A673 (cell line): ENCODE data around the gene INMT. TPM values are rescaled to one million over a fixed set of nuclear protein-coding genes. Genes with fewer than 3 reads are reported as not detected.

Experiments used
- BruUV-seq: library from RNA; stranded (reverse); fragments of 400-500 nt; replicated peaks from 2 replicates; lab custom pipeline; 2021; lab: Mats Ljungman, UMichigan
- CTCF ChIA-PET: fragments of 300-600 bp; sonication (Branson Sonifier 250); formaldehyde crosslinking; loops from one replicate; lab custom pipeline; 2022; ENCODE audit warnings: antibody characterized with exemption; lab: Charles Lee
- POLR2A ChIA-PET: fragments of 300-600 bp; sonication (Branson Sonifier 250); formaldehyde crosslinking; loops from one replicate; lab custom pipeline; 2022; ENCODE audit warnings: antibody characterized with exemption; ENCODE audit not compliant: low non-redundant PET; lab: Charles Lee
- DNase-seq: peaks from one replicate; pipeline ENCODE4 v3.0.0-alpha.2; 2015; ENCODE audit warnings: low spot score
- H3K27ac ChIP-seq: fragments of 200-600 bp; sonication (generic); 2 replicates; pipeline ENCODE4 v1.5.1; 2016; ENCODE audit warnings: mixed run types, low read depth, mild to moderate bottlenecking, mixed read lengths, antibody characterized with exemption, low read length; ENCODE audit not compliant: poor library complexity, severe bottlenecking
- H3K27me3 ChIP-seq: fragments of 200-600 bp; sonication (generic); replicated peaks from 2 replicates; pipeline ENCODE4 v1.6.1; 2017; ENCODE audit warnings: mixed run types, low read depth, mild to moderate bottlenecking, mixed read lengths, antibody characterized with exemption, low read length; ENCODE audit not compliant: insufficient read depth, poor library complexity
- H3K36me3 ChIP-seq: fragments of 200-600 bp; sonication (generic); 2 replicates; pipeline ENCODE4 v1.6.1; 2016; ENCODE audit warnings: mixed run types, mild to moderate bottlenecking, mixed read lengths, antibody characterized with exemption, low read length; ENCODE audit not compliant: insufficient read depth, poor library complexity, severe bottlenecking
- H3K4me1 ChIP-seq: fragments of 200-600 bp; sonication (generic); 2 replicates; pipeline ENCODE4 v1.6.1; 2017; ENCODE audit warnings: mixed run types, mild to moderate bottlenecking, mixed read lengths, antibody characterized with exemption, low read length; ENCODE audit not compliant: insufficient read depth, poor library complexity, severe bottlenecking
- H3K4me3 ChIP-seq: fragments of 200-600 bp; sonication (generic); 2 replicates; pipeline ENCODE4 v1.5.1; 2016; ENCODE audit warnings: low read depth, mixed run types, mild to moderate bottlenecking, mixed read lengths, low read length; ENCODE audit not compliant: poor library complexity, severe bottlenecking
- H3K9me3 ChIP-seq: fragments of 200-600 bp; sonication (generic); 2 replicates; pipeline ENCODE4 v1.6.1; 2016; ENCODE audit warnings: mixed run types, low read depth, mild to moderate bottlenecking, mixed read lengths, antibody characterized with exemption, low read length; ENCODE audit not compliant: poor library complexity, severe bottlenecking
- CTCF ChIP-seq: fragments of 300-800, 200-600 bp; sonication (generic); conservative IDR thresholded peaks from 2 replicates; pipeline ENCODE4 v1.5.1; 2017; ENCODE audit warnings: low read depth, mild to moderate bottlenecking, antibody characterized with exemption, low read length, moderate library complexity, mixed read lengths
- EZH2 ChIP-seq: fragments of 200-600 bp; sonication (generic); IDR thresholded peaks from 2 replicates; pipeline ENCODE4 v1.6.1; 2017; ENCODE audit warnings: borderline replicate concordance, low read depth, mild to moderate bottlenecking, mixed read lengths, antibody characterized with exemption, low read length; ENCODE audit not compliant: poor library complexity, severe bottlenecking
- intact Hi-C: fragments of 100-400 bp; cut with micrococcal nuclease; formaldehyde crosslinking; loops from one replicate; pipeline ENCODE4 v1.10.0; 2022; ENCODE audit not compliant: unreplicated experiment
- total RNA-seq: library from RNA; stranded (reverse); gene quantifications from 2 replicates; pipeline ENCODE4 v1.2.3, GENCODE V29; 2021

INMT gene
- total RNA-seq, 1 experiment from 2014 or later = 0.17 TPM

- ChIA-PET POLR2A (no interaction called here), CTCF (no interaction called here)
- BruUV-seq = no TSS peak
- Histone ChIP-seq H3K27ac (no peak overlapping the region), H3K27me3 (no peaks in the 10 kb centered on the region), H3K4me1 (no peaks in the 10 kb centered on the region), H3K9me3 (no peaks in the 10 kb centered on the region), H3K4me3 (no peak overlapping the region), H3K36me3 (no peaks in the 10 kb centered on the region)
- TF ChIP-seq CTCF (no peak), EZH2 (no peak)
- intact Hi-C loops = no loop called here
- DNase-seq = no peak
Measured at GRCh38 chr7:30802812-30803211, 50.9 kb downstream of the INMT start.

- ChIA-PET POLR2A (no interaction called here), CTCF (interaction anchor here (1.0 kb wide), 1 partner anchor 330 kb away, joined by 3 read pairs; no protein-coding TSS in a partner anchor)
- Histone ChIP-seq H3K4me1 (no peaks in the 10 kb centered on the region), H3K36me3 (no peaks in the 10 kb centered on the region), H3K27ac (no peak overlapping the region), H3K27me3 (no peaks in the 10 kb centered on the region), H3K9me3 (no peaks in the 10 kb centered on the region), H3K4me3 (no peak overlapping the region)
- no TSS peak for BruUV-seq
- intact Hi-C loops = no loop called here
- no peak for TF ChIP-seq CTCF
- no peak for TF ChIP-seq EZH2
- peak; percentile 11 for DNase-seq
Measured at GRCh38 chr7:30804078-30804661, 52.2 kb downstream of the INMT start.

GRCh38 chr7:30805081-30805691 is 53.3 kb downstream of the INMT start:
- no peak for DNase-seq

More at GRCh38 chr7:30805081-30805691, 53.3 kb downstream of the INMT start:
- CTCF ChIA-PET = interaction anchor here (1.0 kb wide), 1 partner anchor 329 kb away, joined by 3 read pairs; no protein-coding TSS in a partner anchor
- no peaks in the 10 kb centered on the region for H3K27me3 ChIP-seq
- H3K9me3 ChIP-seq = no peaks in the 10 kb centered on the region
- BruUV-seq = no TSS peak
- intact Hi-C loops = no loop called here
- TF ChIP-seq CTCF (no peak), EZH2 (no peak)
- no peak overlapping the region for H3K27ac ChIP-seq
- POLR2A ChIA-PET = no interaction called here
- H3K4me3 ChIP-seq = no peak overlapping the region
- no peaks in the 10 kb centered on the region for H3K4me1 ChIP-seq
- no peaks in the 10 kb centered on the region for H3K36me3 ChIP-seq
